HT1080 (cell line): ENCODE results near the gene CAPN9. TPM values are rescaled to one million over a fixed set of nuclear protein-coding genes. Genes with fewer than 3 reads are reported as not detected.
"Not testable (repeated sequence)": the region's sequence is repeated elsewhere in the genome, so short reads cannot be mapped to it uniquely, and the experiment has no call there.

Experiments used
- DNase-seq: peaks from one replicate; pipeline ENCODE4 v3.0.0-alpha.2; 2015; ENCODE audit warnings: low read depth
- total RNA-seq: library from RNA; depleted of rRNA; stranded (reverse); fragments of >200 nt; shearing (Covaris generic); gene quantifications from 2 replicates; pipeline ENCODE4 v1.2.3, GENCODE V29; 2014

CAPN9 gene
- total RNA-seq, 1 experiment from 2014 or later: not detected

GRCh38 chr1:230767859-230768612, 20.8 kb downstream of the CAPN9 start:
- not testable (repeated sequence) for DNase-seq

DNA sequence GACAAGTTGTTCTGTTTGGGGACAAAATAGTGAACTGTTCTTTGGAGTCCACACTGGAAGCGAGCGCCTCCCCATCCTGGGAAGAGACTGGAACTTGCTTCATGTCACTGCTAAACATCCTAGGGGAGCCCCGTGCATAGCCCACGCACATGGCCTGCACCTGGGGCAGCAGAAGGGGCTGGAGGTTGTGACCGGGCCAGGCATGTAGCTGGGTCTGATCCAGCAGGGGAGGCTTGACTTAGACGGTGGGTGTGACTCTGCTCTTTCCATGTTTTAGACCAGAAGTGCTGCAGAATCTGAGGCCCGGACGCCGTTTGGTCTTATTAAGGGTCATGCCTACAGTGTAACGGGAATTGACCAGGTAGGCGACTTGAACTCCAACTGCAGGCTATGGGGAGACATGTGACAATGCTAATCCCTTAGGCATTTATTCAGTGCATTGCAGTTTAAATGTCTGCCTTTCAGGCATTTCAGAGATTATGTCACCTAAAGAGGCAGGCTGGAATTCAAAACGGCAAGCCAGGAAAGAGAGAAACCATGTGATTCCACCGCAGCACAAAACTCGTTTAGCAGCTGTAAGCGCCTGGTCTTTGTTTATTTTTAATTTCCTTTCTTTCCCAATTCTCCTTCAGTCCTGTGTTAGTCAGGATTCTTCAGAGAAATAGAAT, 21.8 kb downstream of the CAPN9 start:
- DNase-seq: peak; percentile 13

GRCh38 chr1:230770317-230770716, 23.1 kb downstream of the CAPN9 start:
- no peak for DNase-seq

DNA sequence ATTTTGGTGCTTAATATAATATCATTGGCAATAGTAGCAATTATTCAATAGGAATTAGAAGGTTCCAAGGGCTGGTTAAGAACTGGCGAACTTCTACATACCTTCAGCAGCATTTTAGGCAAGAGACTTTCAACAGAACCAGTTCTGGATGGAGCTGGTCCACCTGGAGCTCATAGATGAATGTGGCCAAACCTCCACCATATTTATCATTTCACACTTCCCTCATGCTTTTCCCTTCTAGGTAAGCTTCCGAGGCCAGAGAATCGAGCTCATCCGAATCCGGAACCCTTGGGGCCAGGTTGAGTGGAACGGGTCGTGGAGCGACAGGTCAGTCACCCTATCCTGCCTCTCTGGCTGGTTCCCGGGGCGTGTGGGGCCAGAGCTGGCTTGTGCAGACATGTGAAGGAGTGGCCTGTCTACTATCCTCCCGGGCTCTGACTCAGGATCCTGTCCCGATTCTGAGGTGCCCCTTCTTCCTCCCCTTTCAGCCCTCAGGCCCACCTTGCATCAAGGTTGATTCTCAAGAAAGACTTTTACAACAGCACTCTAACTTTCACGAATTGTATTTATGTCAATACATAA, 24.7 kb downstream of the CAPN9 start:
- no peak for DNase-seq

GRCh38 chr1:230772457-230773395, 25.5 kb downstream of the CAPN9 start:
- peak; percentile 55 for DNase-seq

DNA sequence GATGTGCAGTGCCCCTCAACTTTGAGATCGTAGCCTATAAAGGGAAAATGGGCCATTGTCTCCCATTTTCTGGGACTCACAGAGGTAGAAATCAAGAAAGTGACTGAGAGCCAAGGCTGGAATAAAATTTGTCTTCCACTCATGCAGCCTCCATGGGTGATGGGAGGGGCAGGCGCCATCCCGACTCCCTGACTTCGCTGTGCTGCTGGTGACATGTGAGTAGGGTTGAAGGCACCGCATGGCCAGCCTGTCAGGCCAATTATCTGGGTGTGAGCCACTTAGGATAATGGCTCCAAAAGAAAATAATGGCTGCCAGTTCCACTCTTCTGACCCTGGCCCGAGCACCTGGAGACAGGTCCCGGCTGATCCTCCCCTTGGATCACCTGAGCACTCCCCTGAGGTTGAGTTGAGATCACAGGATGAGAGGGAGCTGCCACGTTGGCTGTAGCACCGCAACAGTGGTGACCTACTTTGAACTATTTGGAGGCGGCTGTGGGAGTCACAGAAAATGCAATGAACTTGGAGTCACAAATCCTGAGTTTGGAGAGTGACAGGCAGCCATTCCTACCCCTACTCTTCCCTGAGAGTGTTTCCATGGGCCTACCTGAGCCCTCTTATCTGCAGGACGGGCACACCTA, 26.3 kb downstream of the CAPN9 start:
- DNase-seq: no peak

- no peak for DNase-seq
Measured at GRCh38 chr1:230778916-230779590, 31.9 kb downstream of the CAPN9 start.

- no peak for DNase-seq
Measured at GRCh38 chr1:230781131-230781530, 33.9 kb downstream of the CAPN9 start.

- no peak for DNase-seq
Measured at GRCh38 chr1:230781594-230781993, 34.4 kb downstream of the CAPN9 start.

DNA sequence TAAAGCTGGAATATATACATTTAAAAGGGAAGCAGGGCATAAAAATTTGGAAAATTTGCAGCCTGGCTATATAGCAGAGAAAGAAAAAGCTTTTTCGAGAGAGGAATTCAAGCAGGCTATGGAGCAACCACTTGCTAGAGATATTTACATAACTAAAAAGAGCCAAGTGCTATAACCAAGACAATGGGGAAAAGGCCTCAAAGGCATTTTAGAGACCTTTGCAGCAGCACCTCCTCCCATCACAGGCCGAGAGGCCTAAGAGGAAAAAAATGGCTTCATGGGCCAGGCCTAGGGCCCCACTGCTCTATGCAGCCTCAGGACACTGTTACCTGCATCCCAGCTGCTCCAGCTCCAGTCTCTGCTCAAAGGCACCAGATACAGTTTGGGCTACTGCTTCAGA, 37.0 kb downstream of the CAPN9 start:
- DNase-seq: no peak

- no peak for DNase-seq
Measured at GRCh38 chr1:230785636-230786384, 38.6 kb downstream of the CAPN9 start.

DNA sequence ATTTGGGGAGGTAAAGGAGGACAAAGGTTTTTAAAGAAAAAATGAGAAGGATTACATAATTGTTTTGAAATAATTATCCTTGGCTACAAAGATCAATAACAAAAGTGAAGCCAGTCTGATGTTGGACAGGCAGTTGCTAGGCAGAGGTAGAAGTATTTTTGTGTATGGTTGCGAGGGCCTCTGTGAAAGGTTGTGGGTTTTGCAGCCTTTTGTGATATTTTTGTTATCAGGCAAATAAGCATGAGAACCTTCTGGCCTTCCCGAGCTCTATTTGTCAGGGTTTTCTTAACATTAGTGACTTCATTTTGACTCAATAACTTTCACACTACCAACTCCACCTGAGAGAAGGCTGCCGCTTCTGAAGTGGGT, 39.2 kb downstream of the CAPN9 start:
- no peak for DNase-seq

DNA sequence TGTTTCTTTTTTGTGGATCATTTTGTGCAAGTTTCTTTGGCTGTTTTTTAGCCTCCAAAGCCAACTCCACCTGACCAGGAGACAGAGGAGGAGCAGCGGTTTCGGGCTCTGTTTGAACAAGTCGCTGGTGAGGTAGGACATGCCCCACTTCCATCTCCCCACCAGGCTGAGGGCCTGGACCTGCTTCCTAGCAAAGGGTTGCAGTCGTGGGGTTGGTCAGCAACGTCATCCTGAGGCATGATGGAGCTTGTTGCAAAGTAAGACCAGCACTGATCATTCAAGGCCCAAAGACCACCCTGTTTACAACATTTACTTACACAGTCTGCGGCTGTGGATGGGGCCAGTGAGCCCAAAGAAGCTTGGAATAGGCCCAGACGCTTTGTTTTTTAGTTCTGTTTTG, 40.3 kb downstream of the CAPN9 start:
- DNase-seq: no peak

DNA sequence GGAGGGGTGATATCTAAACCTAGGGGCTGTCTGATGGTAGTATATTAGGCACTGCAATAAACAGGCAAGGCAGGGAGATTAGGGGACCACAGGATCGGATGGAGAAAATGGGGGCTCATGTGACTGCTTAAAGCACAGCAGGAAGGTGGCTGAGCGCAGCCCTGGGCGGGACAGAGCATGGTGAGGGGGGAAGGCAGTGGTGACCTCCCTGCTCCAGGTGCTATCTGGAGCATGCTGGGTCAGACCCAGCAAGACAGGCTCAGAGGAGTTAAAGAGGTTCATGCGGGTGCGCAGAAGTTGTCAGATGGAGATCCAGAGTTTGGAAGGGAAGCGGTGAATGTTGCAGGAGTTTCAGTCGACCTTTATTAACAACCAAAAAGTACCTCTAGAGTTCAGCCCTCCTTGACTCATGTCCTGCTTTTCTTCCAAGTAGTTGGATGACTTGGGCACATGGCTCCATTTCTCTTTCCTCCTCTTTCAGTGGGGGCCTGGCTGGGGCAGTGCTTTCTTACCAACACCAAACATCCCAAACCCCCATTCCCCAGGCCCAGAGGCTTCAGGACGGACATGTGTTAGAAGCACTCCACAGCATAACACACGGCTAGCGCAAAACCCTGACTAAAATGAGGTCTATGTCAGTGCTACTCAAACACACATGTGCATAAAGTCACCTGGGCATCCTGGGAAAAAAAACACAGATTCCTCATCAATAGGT, 41.5 kb downstream of the CAPN9 start:
- no peak for DNase-seq

GRCh38 chr1:230790026-230790425, 42.8 kb downstream of the CAPN9 start:
- DNase-seq: no peak

DNA sequence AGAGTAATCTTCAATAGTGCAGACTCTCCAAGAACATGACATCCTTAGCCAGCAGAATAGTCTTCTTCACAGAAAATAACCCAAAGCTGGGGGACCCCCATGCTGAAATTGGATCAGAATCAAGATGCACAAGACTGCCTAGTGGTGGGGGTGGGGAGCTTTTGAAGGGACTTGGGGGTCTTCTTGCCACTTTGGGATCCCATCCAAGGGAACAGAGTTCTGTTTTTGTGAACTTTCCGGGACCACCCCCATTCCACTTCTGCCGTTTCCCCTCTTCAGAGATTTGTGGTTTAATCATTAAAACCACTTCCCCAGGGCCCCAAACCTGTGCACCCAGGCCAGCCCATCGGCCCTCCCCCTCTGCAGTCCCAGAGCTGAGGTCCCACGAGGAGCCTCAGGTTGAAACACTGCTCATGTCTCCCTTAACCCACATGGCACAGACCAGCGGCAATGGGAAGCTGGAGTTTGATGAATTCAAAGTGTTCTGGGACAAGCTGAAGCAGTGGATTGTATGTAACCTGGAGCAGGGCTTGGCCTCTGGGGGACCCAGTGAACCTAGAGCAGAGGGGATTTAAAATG, 44.9 kb downstream of the CAPN9 start:
- DNase-seq: no peak

- no peak for DNase-seq
Measured at GRCh38 chr1:230792691-230793462, 45.7 kb downstream of the CAPN9 start.

DNA sequence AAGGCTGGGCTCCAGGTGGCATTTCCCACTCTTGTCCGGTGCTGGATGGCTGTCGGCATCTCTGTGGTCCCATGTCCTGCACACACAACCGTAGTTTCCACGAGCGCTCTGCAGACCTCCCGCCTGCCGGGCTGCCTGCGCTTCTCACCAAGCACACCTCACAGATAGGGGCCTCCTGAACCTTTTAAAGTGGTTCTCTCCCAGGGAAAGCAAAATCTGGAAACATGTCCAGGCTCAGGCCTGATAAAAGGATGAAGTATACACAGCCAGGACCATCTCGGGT, 46.2 kb downstream of the CAPN9 start:
- DNase-seq: no peak
